ENCODE data around the gene CIAPIN1.
"Not testable (repeated sequence)": the region's sequence is repeated elsewhere in the genome, so short reads cannot be mapped to it uniquely, and the experiment has no call there.

The CIAPIN1 gene

GRCh38 chr16:57403965-57404817 is 43.0 kb downstream of the CIAPIN1 start, which contains the start of gene CCL17:
TSS of gene CCL17 (plus strand) at chr16:57404767. CDS start at chr16:57413933, 9,166 bp downstream.
- DNase-seq, result no peak

GRCh38 chr16:57401943-57402640 is 45.1 kb downstream of the CIAPIN1 start:
- no peak for DNase-seq

- DNase-seq, result not testable (repeated sequence)
Measured at GRCh38 chr16:57397493-57397892, 49.7 kb downstream of the CIAPIN1 start.

- DNase-seq, result no peak
Measured at GRCh38 chr16:57396786-57397185, 50.4 kb downstream of the CIAPIN1 start.

- DNase-seq, result no peak
Measured at GRCh38 chr16:57395026-57395425, 52.2 kb downstream of the CIAPIN1 start.

GRCh38 chr16:57394444-57394843 is 52.7 kb downstream of the CIAPIN1 start:
- no peak for DNase-seq

- no peak for DNase-seq
Measured at GRCh38 chr16:57392694-57393093, 54.5 kb downstream of the CIAPIN1 start.

- DNase-seq, result no peak
Measured at GRCh38 chr16:57391708-57392107, 55.5 kb downstream of the CIAPIN1 start.

- no peak for DNase-seq
Measured at GRCh38 chr16:57391300-57391699, 55.9 kb downstream of the CIAPIN1 start.

- no peak for DNase-seq
Measured at GRCh38 chr16:57390636-57391295, 56.4 kb downstream of the CIAPIN1 start.

- DNase-seq, result no peak
Measured at GRCh38 chr16:57389087-57389468, 58.1 kb downstream of the CIAPIN1 start.

GRCh38 chr16:57388359-57389086 is 58.7 kb downstream of the CIAPIN1 start:
- DNase-seq, result no peak

GRCh38 chr16:57387598-57388354 is 59.4 kb downstream of the CIAPIN1 start:
- DNase-seq, result no peak

- no peak for DNase-seq
Measured at GRCh38 chr16:57386381-57386951, 60.7 kb downstream of the CIAPIN1 start.

- no peak for DNase-seq
Measured at GRCh38 chr16:57385083-57385482, 62.1 kb downstream of the CIAPIN1 start.

GRCh38 chr16:57384248-57385070 is 62.7 kb downstream of the CIAPIN1 start:
- DNase-seq, result no peak

- no peak for DNase-seq
Measured at GRCh38 chr16:57383276-57384247, 63.6 kb downstream of the CIAPIN1 start.

GRCh38 chr16:57382535-57383275 is 64.5 kb downstream of the CIAPIN1 start:
- no peak for DNase-seq

Data from activated naive CD4-positive, alpha-beta T cell treated with anti-CD3 and anti-CD28 coated beads, Interleukin-2, amount 50 U/mL, for 16 hours (primary cell).